ENCODE data around the gene NCOA5. TPM values are rescaled to one million over a fixed set of nuclear protein-coding genes. Genes with fewer than 3 reads are reported as not detected.

The NCOA5 gene
- total and polyA plus RNA-seq, 10 of the 15 experiments (the other 5 are each of a cell fraction or from before 2014, with no cell fraction given): 7.7 to 38.1 (median 30.1) TPM

- TF ChIP-seq NFYA (IDR thresholded peaks at IDR 0.05; ENCODE audit: borderline replicate concordance, low read depth, low read length) (no peak), ETV6 (conservative IDR thresholded peaks at IDR 0.05 in 1 of 2, IDR thresholded peaks at IDR 0.05 in 1 of 2; ENCODE audit: borderline replicate concordance in 1 of 2, low read depth in 1 of 2) (no peak), PKNOX1 (IDR thresholded peaks at IDR 0.05) (no peak), SMC3 (IDR thresholded peaks at IDR 0.05; ENCODE audit: borderline replicate concordance, low read length) (no peak), RUNX3 (IDR thresholded peaks at IDR 0.05; ENCODE audit: low read length) (no peak), ZBTB4 (CRISPR knock-in tag; IDR thresholded peaks at IDR 0.05) (no peak), SMAD1 (IDR thresholded peaks at IDR 0.05; ENCODE audit: low read depth, partially characterized antibody) (no peak)
- TF ChIP-seq, protein P1, sequence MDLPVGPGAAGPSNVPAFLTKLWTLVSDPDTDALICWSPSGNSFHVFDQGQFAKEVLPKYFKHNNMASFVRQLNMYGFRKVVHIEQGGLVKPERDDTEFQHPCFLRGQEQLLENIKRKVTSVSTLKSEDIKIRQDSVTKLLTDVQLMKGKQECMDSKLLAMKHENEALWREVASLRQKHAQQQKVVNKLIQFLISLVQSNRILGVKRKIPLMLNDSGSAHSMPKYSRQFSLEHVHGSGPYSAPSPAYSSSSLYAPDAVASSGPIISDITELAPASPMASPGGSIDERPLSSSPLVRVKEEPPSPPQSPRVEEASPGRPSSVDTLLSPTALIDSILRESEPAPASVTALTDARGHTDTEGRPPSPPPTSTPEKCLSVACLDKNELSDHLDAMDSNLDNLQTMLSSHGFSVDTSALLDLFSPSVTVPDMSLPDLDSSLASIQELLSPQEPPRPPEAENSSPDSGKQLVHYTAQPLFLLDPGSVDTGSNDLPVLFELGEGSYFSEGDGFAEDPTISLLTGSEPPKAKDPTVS (IDR thresholded peaks at IDR 0.05; ENCODE audit: low read depth, low read length): no peak
- TF ChIP-seq, protein P2, sequence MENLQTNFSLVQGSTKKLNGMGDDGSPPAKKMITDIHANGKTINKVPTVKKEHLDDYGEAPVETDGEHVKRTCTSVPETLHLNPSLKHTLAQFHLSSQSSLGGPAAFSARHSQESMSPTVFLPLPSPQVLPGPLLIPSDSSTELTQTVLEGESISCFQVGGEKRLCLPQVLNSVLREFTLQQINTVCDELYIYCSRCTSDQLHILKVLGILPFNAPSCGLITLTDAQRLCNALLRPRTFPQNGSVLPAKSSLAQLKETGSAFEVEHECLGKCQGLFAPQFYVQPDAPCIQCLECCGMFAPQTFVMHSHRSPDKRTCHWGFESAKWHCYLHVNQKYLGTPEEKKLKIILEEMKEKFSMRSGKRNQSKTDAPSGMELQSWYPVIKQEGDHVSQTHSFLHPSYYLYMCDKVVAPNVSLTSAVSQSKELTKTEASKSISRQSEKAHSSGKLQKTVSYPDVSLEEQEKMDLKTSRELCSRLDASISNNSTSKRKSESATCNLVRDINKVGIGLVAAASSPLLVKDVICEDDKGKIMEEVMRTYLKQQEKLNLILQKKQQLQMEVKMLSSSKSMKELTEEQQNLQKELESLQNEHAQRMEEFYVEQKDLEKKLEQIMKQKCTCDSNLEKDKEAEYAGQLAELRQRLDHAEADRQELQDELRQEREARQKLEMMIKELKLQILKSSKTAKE (IDR thresholded peaks at IDR 0.05; ENCODE audit: low read depth, poor library complexity, severe bottlenecking): no peak
- TF ChIP-seq, protein P3, sequence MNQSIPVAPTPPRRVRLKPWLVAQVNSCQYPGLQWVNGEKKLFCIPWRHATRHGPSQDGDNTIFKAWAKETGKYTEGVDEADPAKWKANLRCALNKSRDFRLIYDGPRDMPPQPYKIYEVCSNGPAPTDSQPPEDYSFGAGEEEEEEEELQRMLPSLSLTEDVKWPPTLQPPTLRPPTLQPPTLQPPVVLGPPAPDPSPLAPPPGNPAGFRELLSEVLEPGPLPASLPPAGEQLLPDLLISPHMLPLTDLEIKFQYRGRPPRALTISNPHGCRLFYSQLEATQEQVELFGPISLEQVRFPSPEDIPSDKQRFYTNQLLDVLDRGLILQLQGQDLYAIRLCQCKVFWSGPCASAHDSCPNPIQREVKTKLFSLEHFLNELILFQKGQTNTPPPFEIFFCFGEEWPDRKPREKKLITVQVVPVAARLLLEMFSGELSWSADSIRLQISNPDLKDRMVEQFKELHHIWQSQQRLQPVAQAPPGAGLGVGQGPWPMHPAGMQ (IDR thresholded peaks at IDR 0.05; ENCODE audit: borderline replicate concordance): no peak
Observed at GRCh38 chr20:46050885-46051284, 38.9 kb downstream of the NCOA5 start (continued).

Measured in GM12878 (cell line).